GM12864 (cell line): ENCODE measurements around the gene ST14.
"Not testable (repeated sequence)": the region's sequence is repeated elsewhere in the genome, so short reads cannot be mapped to it uniquely, and the experiment has no call there.

Experiments
- DNase-seq: peaks from one replicate; pipeline ENCODE4 v3.0.0-alpha.2; 2011; ENCODE audit warnings: low read depth
- H3K4me3 ChIP-seq: 2 replicates; pipeline ENCODE4 v1.5.1; 2011; ENCODE audit warnings: mild to moderate bottlenecking, low read depth, low read length, control low read depth
- CTCF ChIP-seq: IDR thresholded peaks from 2 replicates; pipeline ENCODE4 v1.5.1; 2011; ENCODE audit warnings: low read depth, mild to moderate bottlenecking, moderate library complexity, low read length, control low read depth, inconsistent platforms; ENCODE audit errors: missing control alignments

The ST14 gene

GRCh38 chr11:130234315-130234714 is 74.7 kb downstream of the ST14 start:
- no peak overlapping the region for H3K4me3 ChIP-seq
- no peak for TF ChIP-seq CTCF
- no peak for DNase-seq

- no peak for DNase-seq
- H3K4me3 ChIP-seq = no peak overlapping the region
- no peak for TF ChIP-seq CTCF
Observed at GRCh38 chr11:130237282-130238006, 77.9 kb downstream of the ST14 start.

- no peak for TF ChIP-seq CTCF
- H3K4me3 ChIP-seq = no peak overlapping the region
- no peak for DNase-seq
Observed at GRCh38 chr11:130241713-130242112, 82.1 kb downstream of the ST14 start.

- no peak for DNase-seq
- no peak for TF ChIP-seq CTCF
- H3K4me3 ChIP-seq = no peak overlapping the region
Observed at GRCh38 chr11:130243816-130244215, 84.2 kb downstream of the ST14 start.

GRCh38 chr11:130244848-130245247 is 85.3 kb downstream of the ST14 start:
- no peak overlapping the region for H3K4me3 ChIP-seq
- no peak for DNase-seq
- no peak for TF ChIP-seq CTCF

- not testable (repeated sequence) for DNase-seq, H3K4me3 ChIP-seq
Observed at GRCh38 chr11:130245375-130245774, 85.8 kb downstream of the ST14 start.

GRCh38 chr11:130246270-130246669 is 86.7 kb downstream of the ST14 start:
- DNase-seq = no peak
- no peak for TF ChIP-seq CTCF
- no peak overlapping the region for H3K4me3 ChIP-seq
